K562 (cell line): ENCODE data around the gene GDF11. TPM values are rescaled to one million over a fixed set of nuclear protein-coding genes. Genes with fewer than 3 reads are reported as not detected.

ENCODE experiments used
- CREB1 ChIP-seq, 2 experiments: sonication (generic) in 1 of 2; formaldehyde crosslinking in 1 of 2; IDR thresholded peaks; 2 replicates each; pipeline versions ENCODE4 v1.6.1 to v1.8.0; 2012 to 2022; ENCODE audit warnings: inconsistent platforms in 1 of 2, mild to moderate bottlenecking in 1 of 2, missing genetic modification reagents in 1 of 2, moderate library complexity in 1 of 2
- HIVEP1 ChIP-seq: fragments of 250-450 bp; sonication (Bioruptor Pico); IDR thresholded peaks from 2 replicates; pipeline ENCODE4 v1.4.0; 2020; ENCODE audit warnings: mild to moderate bottlenecking
- HLTF ChIP-seq: fragments of 450-650 bp; IDR thresholded peaks from 2 replicates; pipeline ENCODE4 v1.6.1; 2016
- MAFG ChIP-seq: fragments of 450-650 bp; conservative IDR thresholded peaks from 2 replicates; pipeline ENCODE4 v1.6.1; 2016; ENCODE audit warnings: missing genetic modification characterization, missing compliant biosample characterization
- RBM34 ChIP-seq: fragments of 200-400 bp; formaldehyde crosslinking; IDR thresholded peaks from 2 replicates; pipeline ENCODE4 v1.6.1; 2018; ENCODE audit warnings: low read length, borderline replicate concordance; ENCODE audit not compliant: insufficient read depth
- SMAD4 ChIP-seq: fragments of 250-450 bp; sonication (Bioruptor Pico); conservative IDR thresholded peaks from 2 replicates; pipeline ENCODE4 v1.8.0; 2021; ENCODE audit warnings: inconsistent platforms, mild to moderate bottlenecking, moderate library complexity
- SRSF7 ChIP-seq: fragments of 200-400 bp; formaldehyde crosslinking; optimal IDR thresholded peaks from 2 replicates; pipeline ENCODE3; 2017; ENCODE audit warnings: mild to moderate bottlenecking, low read depth, low read length
- TBP ChIP-seq: optimal IDR thresholded peaks from 2 replicates; pipeline ENCODE3; 2011; ENCODE audit warnings: low read depth, low read length, improper control_type of control experiment
- TCF7 ChIP-seq: sonication (generic); IDR thresholded peaks from 2 replicates; pipeline ENCODE4 v1.6.1; 2016; ENCODE audit warnings: antibody characterized with exemption, borderline replicate concordance
- ZNF398 ChIP-seq: fragments of 250-450 bp; sonication (Bioruptor Pico); IDR thresholded peaks from 2 replicates; pipeline ENCODE4 v1.8.0; 2021; ENCODE audit warnings: moderate library complexity, mild to moderate bottlenecking, inconsistent platforms
- polyA plus RNA-seq, 8 experiments: library from polyadenylated mRNA; depleted of rRNA in 4 of 8; stranded (reverse) in 5 of 8; unstranded in 3 of 8; fragments of >200 nt; fragmentation: Nextera tagmentation in 2 of 8; fragmentation: Illumina TruSeq in 1 of 8; extraction: Ambion mirVana in 2 of 8; extraction: Trizol in 1 of 8; gene quantifications; 2 replicates each; pipeline versions ENCODE4 v1.2.1 to v1.2.3, GENCODE V29; 2011 to 2014; ENCODE audit warnings: inconsistent platforms in 1 of 8, missing spikeins in 1 of 8
- total RNA-seq, 7 experiments: library from RNA; depleted of rRNA in 6 of 7; stranded (reverse); fragments of >200 nt in 6 of 7; fragmentation: Illumina TruSeq in 2 of 7; extraction: Trizol in 2 of 7; gene quantifications; 2 replicates each; pipeline versions ENCODE4 v1.2.1 to v1.2.3, GENCODE V29; 2011 to 2021; ENCODE audit warnings: low replicate concordance in 1 of 7

GDF11 gene
- total and polyA plus RNA-seq, 9 of the 15 experiments (the other 6 are each of a cell fraction or from before 2014, with no cell fraction given): 1.4 to 15.7 (median 4.8) TPM

- TF ChIP-seq SRSF7: no peak
- TF ChIP-seq MAFG (tag): no peak
- TF ChIP-seq HIVEP1 (CRISPR knock-in tag): no peak
- TF ChIP-seq ZNF398 (CRISPR knock-in tag): no peak
- peak; percentile 9; the same call in 1 of the 2 replicates for TF ChIP-seq CREB1 (IDR thresholded peaks at IDR 0.05)
- TF ChIP-seq CREB1 (CRISPR knock-in tag; IDR thresholded peaks at IDR 0.05): peak; percentile 52; the same call in 1 of the 2 replicates
- no peak for TF ChIP-seq HLTF
- TF ChIP-seq SMAD4: 0 out of 2 replicates have a peak, but pooled peaks have one; percentile 49
- no peak for TF ChIP-seq RBM34
- peak; percentile 20 for TF ChIP-seq TBP
- TF ChIP-seq TCF7: no peak
- TF ChIP-seq, all 486 proteins: peak for 63
These were observed 751 bp downstream of the GDF11 start (continued) for GRCh38 chr12:55743406-55744339.
